ENCODE data around the gene TGFBR3.

Gene TGFBR3

GRCh38 chr1:91819038-91819788, 66.7 kb downstream of the TGFBR3 start:
- DNase-seq: no peak

GRCh38 chr1:91818713-91818975, 67.3 kb downstream of the TGFBR3 start:
- no peak for DNase-seq

- DNase-seq: no peak
Measured at GRCh38 chr1:91817211-91817905, 68.6 kb downstream of the TGFBR3 start.

DNA sequence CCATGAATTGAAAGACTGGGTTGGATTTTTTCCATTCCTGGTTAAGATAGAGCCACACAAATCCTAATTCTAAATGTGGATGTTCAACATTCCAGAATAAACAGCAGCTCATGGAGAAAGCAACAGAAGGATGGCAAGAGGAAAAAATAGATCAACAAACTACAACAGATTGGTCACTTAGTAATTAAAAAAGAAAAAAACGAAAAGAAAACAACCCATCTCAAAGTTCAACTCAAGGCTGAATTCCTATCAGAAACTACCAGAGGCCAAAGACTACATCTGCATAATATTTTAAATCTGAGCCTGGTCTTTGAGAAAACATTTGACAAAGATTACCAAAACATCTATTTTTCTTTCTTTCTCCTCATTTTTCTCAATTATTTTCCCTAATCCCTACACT, 69.9 kb downstream of the TGFBR3 start:
- no peak for DNase-seq

DNA sequence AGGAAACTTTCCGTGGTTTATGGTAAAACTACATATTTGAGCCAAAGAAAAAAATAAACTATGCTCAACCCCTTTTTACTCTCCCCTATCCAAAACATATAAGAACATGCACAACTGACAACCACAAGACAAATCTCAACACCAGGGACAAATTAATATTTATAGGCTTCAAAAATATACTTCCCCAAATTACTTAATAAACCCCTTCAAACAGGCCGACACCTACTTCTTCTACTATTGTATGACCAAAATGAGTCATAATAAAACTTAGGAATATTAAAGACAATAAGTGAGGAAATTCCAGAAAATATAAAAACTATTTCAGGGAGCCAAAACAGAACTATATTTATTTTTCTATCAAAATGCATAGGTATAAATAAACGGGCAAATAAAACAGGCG, 71.5 kb downstream of the TGFBR3 start:
- DNase-seq: no peak

GRCh38 chr1:91813813-91814212, 72.1 kb downstream of the TGFBR3 start:
- DNase-seq: no peak

DNA sequence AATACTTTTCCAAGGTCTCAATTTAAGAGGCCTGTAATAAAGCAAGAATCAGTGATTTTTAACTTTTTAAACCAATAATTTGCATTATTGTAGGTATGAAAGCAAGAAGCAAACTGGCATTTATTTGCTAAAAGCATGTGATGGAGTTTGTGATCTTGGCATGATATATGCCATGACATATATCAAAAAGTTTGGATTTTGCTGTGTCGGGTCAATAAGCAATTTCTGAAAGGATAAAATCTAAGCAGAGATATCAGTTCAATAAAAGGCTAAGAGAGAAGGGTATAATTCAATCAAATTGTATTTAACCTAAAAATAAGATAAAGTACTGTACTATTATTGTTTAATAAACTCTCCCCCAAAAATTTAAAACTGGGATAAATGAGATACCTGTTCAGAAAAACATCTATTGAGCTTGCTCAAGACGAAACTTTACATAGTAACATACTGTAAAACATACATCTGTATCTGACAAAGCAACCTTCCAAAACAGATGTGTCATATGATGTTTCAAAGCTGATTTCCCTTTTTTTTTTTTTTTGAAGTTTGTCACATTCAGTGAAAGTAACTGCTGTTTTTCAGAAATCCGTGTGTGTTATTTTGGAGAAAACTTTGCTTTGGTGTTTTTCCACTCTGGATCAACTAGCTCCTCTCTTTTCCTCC, 74.5 kb downstream of the TGFBR3 start:
- DNase-seq: no peak

- no peak for DNase-seq
Measured at GRCh38 chr1:91809317-91809716, 76.6 kb downstream of the TGFBR3 start.

DNA sequence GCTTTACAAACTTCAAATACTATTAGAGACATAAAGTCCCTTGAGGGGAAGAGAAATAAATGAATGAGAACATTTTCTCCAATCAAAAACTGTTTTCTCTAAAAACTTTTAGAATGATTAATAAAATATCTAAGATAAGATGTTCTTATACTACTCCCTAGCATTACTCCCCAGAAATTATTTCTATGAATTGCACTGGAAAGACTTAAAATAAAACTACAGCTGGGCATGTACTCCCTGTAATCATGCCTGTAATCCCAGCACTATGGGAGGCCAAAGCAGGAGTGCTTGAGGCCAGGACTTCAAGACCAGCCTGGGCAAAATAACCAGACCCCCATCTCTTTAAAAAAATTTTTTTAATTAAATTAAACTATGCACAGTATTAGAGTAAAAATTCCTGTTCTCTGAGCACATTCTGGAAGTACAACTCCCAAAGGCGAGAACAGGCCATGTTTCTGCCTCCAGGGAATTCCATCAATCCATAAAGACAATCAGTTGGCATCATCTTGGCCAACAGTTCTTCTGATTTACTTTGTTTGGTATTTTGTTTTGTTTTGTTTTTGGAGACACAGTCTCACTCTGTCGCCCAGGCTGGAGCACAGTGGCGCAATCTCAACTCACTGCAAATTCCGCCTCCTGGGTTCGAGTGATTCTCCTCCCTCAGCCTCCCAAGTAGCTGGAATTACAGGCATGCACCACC, 77.9 kb downstream of the TGFBR3 start:
- no peak for DNase-seq

DNA sequence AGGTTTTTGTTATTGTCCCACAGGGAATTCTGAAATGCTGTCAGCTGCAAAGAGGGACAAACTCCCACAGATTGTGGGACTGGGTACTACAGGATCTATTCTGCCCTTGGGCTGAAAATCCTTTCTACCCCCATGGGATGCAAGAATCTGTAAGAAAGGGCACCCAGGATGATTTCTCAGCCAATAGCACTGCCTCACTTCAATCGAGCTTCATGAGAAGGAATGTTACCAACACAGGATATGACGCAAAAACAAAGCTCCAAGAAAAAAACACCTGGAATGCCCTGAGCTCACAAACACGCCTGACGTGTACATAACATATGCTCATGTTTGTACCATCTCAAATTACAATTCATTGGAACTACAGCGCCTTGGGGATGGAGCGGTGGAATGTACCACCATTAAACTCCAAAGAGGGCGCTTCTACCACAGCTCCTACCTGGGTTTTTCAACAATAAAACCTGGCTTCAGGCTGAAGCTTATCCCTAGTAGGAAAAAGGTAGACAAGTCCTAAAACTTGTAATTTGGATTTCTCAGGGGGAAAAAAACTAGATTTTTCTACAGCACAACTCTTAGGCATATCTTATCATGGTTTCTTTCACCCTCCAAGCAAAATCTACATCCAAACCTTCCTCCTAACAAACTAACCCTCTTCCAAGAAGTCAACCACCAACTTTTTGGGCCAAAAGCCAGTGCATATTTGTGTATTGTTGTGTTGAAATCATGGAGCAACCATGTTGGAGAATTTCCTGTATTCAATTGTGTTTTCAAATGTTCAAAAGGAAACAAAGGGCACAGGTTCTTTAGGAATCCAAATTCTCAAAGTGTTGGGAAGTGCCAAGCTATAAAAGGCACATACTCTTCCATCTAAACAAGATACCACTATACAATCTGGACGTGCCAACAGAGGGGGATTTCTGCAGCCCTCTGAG, 78.9 kb downstream of the TGFBR3 start:
- DNase-seq: no peak

GRCh38 chr1:91806181-91806768, 79.7 kb downstream of the TGFBR3 start:
- DNase-seq: no peak

DNA sequence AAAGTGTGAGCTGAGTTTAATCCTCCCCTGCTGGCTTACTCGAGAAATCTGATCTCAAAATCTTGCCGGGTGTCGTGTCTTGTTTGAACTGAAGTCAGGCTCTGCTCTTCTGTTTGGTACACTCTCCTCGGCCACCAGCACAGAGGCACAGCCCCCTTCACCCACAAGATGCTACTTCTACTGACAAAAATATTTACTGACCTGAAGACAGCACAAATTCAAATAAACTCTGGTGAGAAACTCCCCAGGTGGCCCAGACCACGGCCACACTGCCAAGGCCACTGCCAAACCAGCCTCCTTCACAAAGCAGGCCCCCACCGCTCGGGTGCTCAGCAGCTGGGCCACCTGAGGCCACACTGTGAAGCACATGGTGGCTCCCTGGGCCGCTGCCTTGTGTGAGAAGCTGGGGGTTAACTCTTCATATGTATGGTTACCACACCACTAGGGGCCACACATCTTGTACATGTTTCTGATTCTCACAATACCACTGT, 80.6 kb downstream of the TGFBR3 start:
- DNase-seq: no peak

GRCh38 chr1:91804546-91805023, 81.4 kb downstream of the TGFBR3 start:
- DNase-seq: peak; percentile 90

GRCh38 chr1:91803847-91804545, 82.0 kb downstream of the TGFBR3 start:
- peak; percentile 80 for DNase-seq

- no peak for DNase-seq
Measured at GRCh38 chr1:91803123-91803522, 82.8 kb downstream of the TGFBR3 start.

- DNase-seq: no peak
Measured at GRCh38 chr1:91801496-91802115, 84.3 kb downstream of the TGFBR3 start.

- no peak for DNase-seq
Measured at GRCh38 chr1:91799863-91800262, 86.1 kb downstream of the TGFBR3 start.

DNA sequence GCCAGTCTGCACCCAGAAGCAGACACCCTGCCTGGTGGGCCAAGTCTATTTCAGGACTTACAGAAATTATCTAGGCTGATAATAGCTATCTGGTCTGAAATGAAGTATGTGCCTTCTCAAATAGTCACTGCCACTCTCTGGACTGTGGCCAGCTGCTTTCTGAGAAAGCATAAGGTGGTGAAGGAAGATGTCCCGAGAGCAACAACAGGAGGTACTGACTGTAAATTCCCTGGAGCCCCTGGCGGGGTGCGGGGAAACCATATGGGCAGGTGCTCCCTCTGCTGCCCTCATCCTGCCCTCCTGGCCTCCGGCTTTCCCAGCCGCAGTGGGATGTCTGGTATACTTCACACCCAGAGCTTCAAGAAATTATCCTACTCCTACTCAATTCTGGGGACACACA, 86.8 kb downstream of the TGFBR3 start:
- DNase-seq: no peak

DNA sequence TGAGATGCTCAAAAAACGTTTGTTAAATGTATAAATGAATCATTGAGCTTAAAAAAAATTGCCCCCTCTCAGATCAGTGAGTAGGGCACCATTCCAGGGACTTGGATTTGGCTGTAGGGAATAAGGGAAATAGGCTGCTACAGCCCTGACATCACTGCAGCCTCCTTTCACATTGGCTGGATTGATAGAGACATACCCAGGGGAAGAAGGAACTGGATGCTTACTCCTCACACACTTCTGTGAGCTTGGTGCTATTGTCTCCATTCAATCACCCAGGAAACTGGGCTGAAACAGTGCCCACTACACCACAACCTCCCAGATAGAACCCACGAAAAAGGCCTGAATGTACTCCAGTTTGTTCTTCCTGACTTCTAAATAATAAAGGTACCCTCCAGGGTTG, 87.2 kb downstream of the TGFBR3 start:
- no peak for DNase-seq

DNA sequence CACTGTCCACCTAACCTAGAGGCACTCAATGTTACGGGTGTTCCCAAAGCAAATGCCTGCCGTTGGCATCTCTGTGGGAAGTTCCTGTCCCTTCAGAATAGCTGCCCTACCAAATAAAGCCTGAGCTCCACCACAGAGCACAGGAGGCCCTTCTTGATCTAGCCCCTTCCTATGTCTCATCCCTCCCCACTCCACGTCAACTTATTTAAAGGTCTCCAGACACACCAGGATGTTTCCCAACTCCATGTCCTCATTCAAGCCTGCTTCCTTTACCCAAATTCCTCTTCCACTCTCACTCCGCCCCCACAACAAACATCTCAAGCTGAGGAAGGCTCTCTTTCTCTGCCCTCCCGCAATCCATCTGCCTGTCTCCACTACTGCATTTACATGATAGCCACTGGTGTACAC, 87.7 kb downstream of the TGFBR3 start:
- DNase-seq: no peak

DNA sequence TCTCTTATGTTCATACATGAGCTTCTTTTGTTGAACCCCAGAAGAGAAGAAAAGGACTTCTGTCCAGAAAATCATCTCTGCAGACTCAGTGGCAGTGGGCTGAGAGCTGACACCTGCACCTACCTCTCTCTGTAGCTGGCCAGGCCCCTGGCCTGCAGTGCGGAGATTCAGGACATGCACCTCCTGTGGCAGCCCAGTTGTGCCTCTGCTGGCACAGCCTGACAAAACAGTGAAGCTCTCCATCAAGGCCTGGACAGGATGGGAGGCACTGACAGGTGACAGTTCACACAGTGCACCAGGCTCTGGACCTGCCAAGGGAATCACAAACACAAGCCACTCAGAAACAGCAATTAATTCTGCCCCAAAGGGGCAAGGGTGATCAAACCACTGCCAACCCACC, 88.8 kb downstream of the TGFBR3 start:
- no peak for DNase-seq

Data from stimulated activated CD4-positive, alpha-beta T cell treated with anti-CD3 and anti-CD28 coated beads, Interleukin-1b, Interleukin-23, amount 100 ng/mL, for 48 hours (primary cell).